ENCODE measurements around the gene ZSCAN5B. TPM values are rescaled to one million over a fixed set of nuclear protein-coding genes. Genes with fewer than 3 reads are reported as not detected.

ZSCAN5B gene
- polyA plus RNA-seq, 1 donor from 2014 or later = 0.24 TPM

DNA sequence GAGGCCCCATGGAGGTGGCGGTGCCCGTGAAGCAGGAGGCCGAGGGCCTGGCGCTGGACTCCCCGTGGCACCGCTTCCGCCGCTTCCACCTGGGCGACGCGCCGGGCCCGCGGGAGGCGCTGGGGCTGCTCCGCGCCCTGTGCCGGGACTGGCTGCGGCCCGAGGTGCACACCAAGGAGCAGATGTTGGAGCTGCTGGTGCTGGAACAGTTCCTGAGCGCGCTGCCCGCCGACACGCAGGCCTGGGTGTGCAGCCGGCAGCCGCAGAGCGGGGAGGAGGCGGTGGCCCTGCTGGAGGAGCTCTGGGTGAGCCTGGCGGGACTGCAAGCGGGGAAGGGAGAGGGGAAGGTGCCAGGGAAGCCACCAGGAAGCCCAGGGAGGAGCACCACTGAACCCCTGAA, 50.7 kb downstream of the ZSCAN5B start:
- Histone ChIP-seq H3K9ac (ENCODE audit: low read length) (no peak overlapping the region), H3F3A (ENCODE audit: insufficient read depth, low read length, poor library complexity, severe bottlenecking) (no peaks in the 10 kb centered on the region), H3K4me3 (ENCODE audit: low read length) (no peak overlapping the region), H3K36me3 (ENCODE audit: insufficient read depth, low read length) (no peaks in the 10 kb centered on the region), H4K20me1 (ENCODE audit: insufficient read depth) (no peaks in the 10 kb centered on the region), H3K27ac (ENCODE audit: low read length) (no peak overlapping the region), H2AFZ (ENCODE audit: low read depth, low read length) (no peak overlapping the region), H3K4me2 (ENCODE audit: low read length) (no peak overlapping the region), H3K9me2 (ENCODE audit: insufficient read depth, low read length) (no peaks in the 10 kb centered on the region), H3K27me3 (ENCODE audit: insufficient read depth, low read depth, low read length) (no peaks in the 10 kb centered on the region), H3K79me2 (replicated peaks; ENCODE audit: insufficient read depth, low read length) (peaks cover 12% of the 10 kb centered on the region), H3K9me3 (ENCODE audit: low read length) (no peaks in the 10 kb centered on the region)
- TF ChIP-seq POLR2AphosphoS5 (IDR thresholded peaks at IDR 0.05) (no peak), MXI1 (conservative IDR thresholded peaks at IDR 0.05; ENCODE audit: poor library complexity, severe bottlenecking) (no peak), EP300 (conservative IDR thresholded peaks at IDR 0.05; ENCODE audit: poor library complexity, severe bottlenecking) (no peak), TAF1 (IDR thresholded peaks at IDR 0.05; ENCODE audit: low read depth) (no peak), EZH2 (IDR thresholded peaks at IDR 0.05; ENCODE audit: borderline replicate concordance, insufficient read depth, low read length, poor library complexity, severe bottlenecking) (no peak), RAD21 (conservative IDR thresholded peaks at IDR 0.05) (no peak), SMC3 (conservative IDR thresholded peaks at IDR 0.05; ENCODE audit: poor library complexity) (no peak)
- TF ChIP-seq, protein P1, sequence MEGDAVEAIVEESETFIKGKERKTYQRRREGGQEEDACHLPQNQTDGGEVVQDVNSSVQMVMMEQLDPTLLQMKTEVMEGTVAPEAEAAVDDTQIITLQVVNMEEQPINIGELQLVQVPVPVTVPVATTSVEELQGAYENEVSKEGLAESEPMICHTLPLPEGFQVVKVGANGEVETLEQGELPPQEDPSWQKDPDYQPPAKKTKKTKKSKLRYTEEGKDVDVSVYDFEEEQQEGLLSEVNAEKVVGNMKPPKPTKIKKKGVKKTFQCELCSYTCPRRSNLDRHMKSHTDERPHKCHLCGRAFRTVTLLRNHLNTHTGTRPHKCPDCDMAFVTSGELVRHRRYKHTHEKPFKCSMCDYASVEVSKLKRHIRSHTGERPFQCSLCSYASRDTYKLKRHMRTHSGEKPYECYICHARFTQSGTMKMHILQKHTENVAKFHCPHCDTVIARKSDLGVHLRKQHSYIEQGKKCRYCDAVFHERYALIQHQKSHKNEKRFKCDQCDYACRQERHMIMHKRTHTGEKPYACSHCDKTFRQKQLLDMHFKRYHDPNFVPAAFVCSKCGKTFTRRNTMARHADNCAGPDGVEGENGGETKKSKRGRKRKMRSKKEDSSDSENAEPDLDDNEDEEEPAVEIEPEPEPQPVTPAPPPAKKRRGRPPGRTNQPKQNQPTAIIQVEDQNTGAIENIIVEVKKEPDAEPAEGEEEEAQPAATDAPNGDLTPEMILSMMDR (IDR thresholded peaks at IDR 0.05; ENCODE audit: poor library complexity, severe bottlenecking) = no peak
- TF ChIP-seq, protein P2, sequence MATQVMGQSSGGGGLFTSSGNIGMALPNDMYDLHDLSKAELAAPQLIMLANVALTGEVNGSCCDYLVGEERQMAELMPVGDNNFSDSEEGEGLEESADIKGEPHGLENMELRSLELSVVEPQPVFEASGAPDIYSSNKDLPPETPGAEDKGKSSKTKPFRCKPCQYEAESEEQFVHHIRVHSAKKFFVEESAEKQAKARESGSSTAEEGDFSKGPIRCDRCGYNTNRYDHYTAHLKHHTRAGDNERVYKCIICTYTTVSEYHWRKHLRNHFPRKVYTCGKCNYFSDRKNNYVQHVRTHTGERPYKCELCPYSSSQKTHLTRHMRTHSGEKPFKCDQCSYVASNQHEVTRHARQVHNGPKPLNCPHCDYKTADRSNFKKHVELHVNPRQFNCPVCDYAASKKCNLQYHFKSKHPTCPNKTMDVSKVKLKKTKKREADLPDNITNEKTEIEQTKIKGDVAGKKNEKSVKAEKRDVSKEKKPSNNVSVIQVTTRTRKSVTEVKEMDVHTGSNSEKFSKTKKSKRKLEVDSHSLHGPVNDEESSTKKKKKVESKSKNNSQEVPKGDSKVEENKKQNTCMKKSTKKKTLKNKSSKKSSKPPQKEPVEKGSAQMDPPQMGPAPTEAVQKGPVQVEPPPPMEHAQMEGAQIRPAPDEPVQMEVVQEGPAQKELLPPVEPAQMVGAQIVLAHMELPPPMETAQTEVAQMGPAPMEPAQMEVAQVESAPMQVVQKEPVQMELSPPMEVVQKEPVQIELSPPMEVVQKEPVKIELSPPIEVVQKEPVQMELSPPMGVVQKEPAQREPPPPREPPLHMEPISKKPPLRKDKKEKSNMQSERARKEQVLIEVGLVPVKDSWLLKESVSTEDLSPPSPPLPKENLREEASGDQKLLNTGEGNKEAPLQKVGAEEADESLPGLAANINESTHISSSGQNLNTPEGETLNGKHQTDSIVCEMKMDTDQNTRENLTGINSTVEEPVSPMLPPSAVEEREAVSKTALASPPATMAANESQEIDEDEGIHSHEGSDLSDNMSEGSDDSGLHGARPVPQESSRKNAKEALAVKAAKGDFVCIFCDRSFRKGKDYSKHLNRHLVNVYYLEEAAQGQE (IDR thresholded peaks at IDR 0.05; ENCODE audit: borderline replicate concordance) = no peak

DNA sequence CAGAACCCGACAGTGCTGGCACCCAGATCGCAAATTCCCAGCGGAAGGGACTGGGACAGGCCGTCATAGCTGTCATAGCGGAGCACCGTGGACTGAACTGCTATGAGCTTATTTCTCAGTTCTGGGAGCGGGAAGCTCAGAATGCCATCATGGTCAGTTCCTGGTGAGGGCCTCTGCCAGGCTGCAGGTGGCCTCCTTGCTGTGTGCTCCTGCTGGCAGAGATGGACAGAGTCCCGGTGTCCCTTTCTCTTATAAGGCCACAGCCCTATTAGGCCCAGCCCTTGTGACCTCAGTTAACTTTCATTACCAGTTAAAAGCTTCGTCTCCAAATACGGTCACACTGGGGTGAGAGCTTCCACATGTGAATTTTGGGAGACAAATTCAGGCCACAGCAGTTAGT, 51.9 kb downstream of the ZSCAN5B start:
- TF ChIP-seq EP300 (conservative IDR thresholded peaks at IDR 0.05; ENCODE audit: poor library complexity, severe bottlenecking) (no peak), RAD21 (conservative IDR thresholded peaks at IDR 0.05) (no peak), TAF1 (IDR thresholded peaks at IDR 0.05; ENCODE audit: low read depth) (no peak), MXI1 (conservative IDR thresholded peaks at IDR 0.05; ENCODE audit: poor library complexity, severe bottlenecking) (no peak), POLR2AphosphoS5 (IDR thresholded peaks at IDR 0.05) (no peak), SMC3 (conservative IDR thresholded peaks at IDR 0.05; ENCODE audit: poor library complexity) (no peak), EZH2 (IDR thresholded peaks at IDR 0.05; ENCODE audit: borderline replicate concordance, insufficient read depth, low read length, poor library complexity, severe bottlenecking) (no peak)
- TF ChIP-seq, protein P1 (IDR thresholded peaks at IDR 0.05; ENCODE audit: poor library complexity, severe bottlenecking) = no peak
- TF ChIP-seq, protein P2 (IDR thresholded peaks at IDR 0.05; ENCODE audit: borderline replicate concordance) = no peak
- H3K36me3 ChIP-seq (ENCODE audit: insufficient read depth, low read length) = no peaks in the 10 kb centered on the region
- no peak overlapping the region for H3K9ac ChIP-seq (ENCODE audit: low read length)
- H3F3A ChIP-seq (ENCODE audit: insufficient read depth, low read length, poor library complexity, severe bottlenecking) = no peaks in the 10 kb centered on the region
- no peak overlapping the region for H3K4me3 ChIP-seq (ENCODE audit: low read length)
- no peak overlapping the region for H3K27ac ChIP-seq (ENCODE audit: low read length)
- H4K20me1 ChIP-seq (ENCODE audit: insufficient read depth) = no peaks in the 10 kb centered on the region
- no peak overlapping the region for H2AFZ ChIP-seq (ENCODE audit: low read depth, low read length)
- H3K27me3 ChIP-seq (ENCODE audit: insufficient read depth, low read depth, low read length) = no peaks in the 10 kb centered on the region
- peaks cover 14% of the 10 kb centered on the region for H3K79me2 ChIP-seq (replicated peaks; ENCODE audit: insufficient read depth, low read length)
- H3K4me2 ChIP-seq (ENCODE audit: low read length) = no peak overlapping the region
- H3K9me2 ChIP-seq (ENCODE audit: insufficient read depth, low read length) = no peaks in the 10 kb centered on the region
- no peaks in the 10 kb centered on the region for H3K9me3 ChIP-seq (ENCODE audit: low read length)
